GM12878 (cell line): ENCODE measurements around the gene LRP1B.

Experiments used
- ASH2L ChIP-seq: fragments of 300-600, 200-600 bp; sonication (generic); IDR thresholded peaks from 2 replicates; pipeline ENCODE4 v1.6.1; 2017; ENCODE audit warnings: low read depth, mild to moderate bottlenecking, borderline replicate concordance
- CREM ChIP-seq: IDR thresholded peaks from 2 replicates; pipeline ENCODE4 v1.6.1; 2014; ENCODE audit warnings: antibody characterized with exemption, low read depth
- ESRRA ChIP-seq: IDR thresholded peaks from 2 replicates; pipeline ENCODE4 v1.6.1; 2012; ENCODE audit warnings: mild to moderate bottlenecking, low read length, improper control_type of control experiment
- EZH2 ChIP-seq: IDR thresholded peaks from 2 replicates; pipeline ENCODE4 v1.6.1; 2012; ENCODE audit warnings: low read depth, mild to moderate bottlenecking, control low read depth, inconsistent platforms, low read length, borderline replicate concordance; ENCODE audit not compliant: control insufficient read depth
- HDAC6 ChIP-seq: fragments of 200-600 bp; sonication (generic); IDR thresholded peaks from one replicate; pipeline ENCODE4 v1.8.0; 2017; ENCODE audit warnings: antibody characterized with exemption; ENCODE audit not compliant: unreplicated experiment
- MTA2 ChIP-seq: fragments of 450-650 bp; IDR thresholded peaks from 2 replicates; pipeline ENCODE4 v1.6.1; 2016; ENCODE audit warnings: low read depth, mild to moderate bottlenecking, moderate library complexity
- POLR2A ChIP-seq: IDR thresholded peaks from 2 replicates; pipeline ENCODE4 v1.6.1; 2011; ENCODE audit warnings: low read depth, mild to moderate bottlenecking, low read length
- POLR2AphosphoS5 ChIP-seq: IDR thresholded peaks from 2 replicates; pipeline ENCODE4 v1.6.1; 2011; ENCODE audit warnings: mild to moderate bottlenecking, low read length, inconsistent platforms
- ZNF384 ChIP-seq: IDR thresholded peaks from 2 replicates; pipeline ENCODE4 v1.6.1; 2012; ENCODE audit warnings: low read depth, mild to moderate bottlenecking, low read length, improper control_type of control experiment, borderline replicate concordance
- ZZZ3 ChIP-seq: IDR thresholded peaks from 2 replicates; pipeline ENCODE4 v1.6.1; 2011; ENCODE audit warnings: low read depth; ENCODE audit not compliant: control insufficient read depth, insufficient read length
- TF ChIP-seq, protein P1 (sequence below), 3 experiments: IDR thresholded peaks in 2 of 3; conservative IDR thresholded peaks in 1 of 3; 2 replicates each; pipeline ENCODE4 v1.5.1; 2011; ENCODE audit warnings: low read depth in 3 of 3, low read length in 3 of 3, mild to moderate bottlenecking in 3 of 3, control low read depth in 2 of 3, moderate library complexity in 2 of 3, inconsistent platforms in 1 of 3, mixed read lengths in 1 of 3; ENCODE audit not compliant: control insufficient read depth in 2 of 3, insufficient read depth in 1 of 3; ENCODE audit errors: extremely low read depth in 1 of 3

DNA sequence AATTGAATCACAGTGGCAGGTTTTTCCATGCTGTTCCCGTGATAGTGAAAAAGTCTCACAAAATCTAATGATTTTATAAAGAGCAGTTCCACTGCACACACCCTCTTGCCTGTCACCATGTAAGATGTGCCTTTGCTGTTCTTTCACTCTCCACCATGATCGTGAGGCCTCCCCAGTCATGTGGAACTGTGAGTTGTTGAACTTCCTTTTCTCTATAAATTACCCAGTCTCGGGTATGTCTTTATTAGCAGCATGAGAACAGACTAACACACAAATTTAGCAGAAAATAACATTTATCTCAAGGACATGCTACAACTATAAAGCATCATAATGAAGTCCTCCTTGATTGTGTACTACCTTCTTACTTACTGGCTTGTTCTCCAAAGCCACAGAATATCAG lies 1526.0 kb downstream of the LRP1B start:
- TF ChIP-seq, protein P1, sequence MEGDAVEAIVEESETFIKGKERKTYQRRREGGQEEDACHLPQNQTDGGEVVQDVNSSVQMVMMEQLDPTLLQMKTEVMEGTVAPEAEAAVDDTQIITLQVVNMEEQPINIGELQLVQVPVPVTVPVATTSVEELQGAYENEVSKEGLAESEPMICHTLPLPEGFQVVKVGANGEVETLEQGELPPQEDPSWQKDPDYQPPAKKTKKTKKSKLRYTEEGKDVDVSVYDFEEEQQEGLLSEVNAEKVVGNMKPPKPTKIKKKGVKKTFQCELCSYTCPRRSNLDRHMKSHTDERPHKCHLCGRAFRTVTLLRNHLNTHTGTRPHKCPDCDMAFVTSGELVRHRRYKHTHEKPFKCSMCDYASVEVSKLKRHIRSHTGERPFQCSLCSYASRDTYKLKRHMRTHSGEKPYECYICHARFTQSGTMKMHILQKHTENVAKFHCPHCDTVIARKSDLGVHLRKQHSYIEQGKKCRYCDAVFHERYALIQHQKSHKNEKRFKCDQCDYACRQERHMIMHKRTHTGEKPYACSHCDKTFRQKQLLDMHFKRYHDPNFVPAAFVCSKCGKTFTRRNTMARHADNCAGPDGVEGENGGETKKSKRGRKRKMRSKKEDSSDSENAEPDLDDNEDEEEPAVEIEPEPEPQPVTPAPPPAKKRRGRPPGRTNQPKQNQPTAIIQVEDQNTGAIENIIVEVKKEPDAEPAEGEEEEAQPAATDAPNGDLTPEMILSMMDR (IDR thresholded peaks at IDR 0.05 in 2 of 3, conservative IDR thresholded peaks at IDR 0.05 in 1 of 3; ENCODE audit: control insufficient read depth in 2 of 3, extremely low read depth in 1 of 3, insufficient read depth in 1 of 3, low read depth in 3 of 3, low read length in 3 of 3), result no peak
- TF ChIP-seq ASH2L (no peak), ZNF384 (no peak), ZZZ3 (no peak), ESRRA (no peak), MTA2 (no peak), CREM (no peak), HDAC6 (no peak), EZH2 (no peak), POLR2A (no peak), POLR2AphosphoS5 (no peak)
